ENCODE measurements around the gene CIB2. TPM values are rescaled to one million over a fixed set of nuclear protein-coding genes. Genes with fewer than 3 reads are reported as not detected.

Gene CIB2
- total RNA-seq, 1 experiment from 2014 or later, result 43.2 TPM

GRCh38 chr15:78092261-78093041, 38.8 kb downstream of the CIB2 start, which contains the start of gene SH2D7:
Gene SH2D7, plus strand, starts transcription at chr15:78092561. Its CDS starts 24 bp downstream, at chr15:78092585.
- H3K79me2 ChIP-seq (ENCODE audit: insufficient read depth, low read length), result no peaks in the 10 kb centered on the region
- peaks cover 9 to 11% of the 10 kb centered on the region in 2 experiments for H3K4me1 Mint-ChIP-seq
- H3K27ac Mint-ChIP-seq, result no peak within 1 kb of the TSS

More at GRCh38 chr15:78092261-78093041, 38.8 kb downstream of the CIB2 start, which contains the start of gene SH2D7:
- DNase-seq, result no peak
- no peak within 1 kb of the TSS for H4K91ac ChIP-seq (ENCODE audit: insufficient read length, low read depth, low read length)
- H2AFZ ChIP-seq (ENCODE audit: low read length), result no peak within 1 kb of the TSS
- H3K9ac ChIP-seq (ENCODE audit: extremely low read depth, insufficient read length, low read length), result no peak within 1 kb of the TSS
- no peak within 1 kb of the TSS for H2AK5ac ChIP-seq (ENCODE audit: insufficient read length, low read length)
- H3K23ac ChIP-seq (ENCODE audit: insufficient read length, low read depth, low read length), result no peak within 1 kb of the TSS
- no peak within 1 kb of the TSS for H2BK120ac ChIP-seq (ENCODE audit: low read depth, low read length, poor library complexity, severe bottlenecking)
- H4K8ac ChIP-seq (replicated peaks; ENCODE audit: insufficient read length, low read depth, low read length), result no peak within 1 kb of the TSS
- no peak within 1 kb of the TSS for H2BK5ac ChIP-seq (ENCODE audit: insufficient read length, low read length)
- H3T11ph ChIP-seq (ENCODE audit: low read length), result no peak within 1 kb of the TSS
- H4K5ac ChIP-seq (ENCODE audit: insufficient read length, low read depth, low read length), result no peak within 1 kb of the TSS
- H3K4me2 ChIP-seq (ENCODE audit: insufficient read depth, insufficient read length, low read length), result no peak within 1 kb of the TSS
- no peak within 1 kb of the TSS for H3K27ac ChIP-seq (ENCODE audit: insufficient read length, low read depth, low read length)
- peak within 1 kb of the TSS; percentile 22; the same call in 1 of the 2 replicates for H3K14ac ChIP-seq (ENCODE audit: insufficient read depth, low read length)
- H2BK12ac ChIP-seq (ENCODE audit: insufficient read length, low read depth, low read length), result no peak within 1 kb of the TSS
- H3K9me3 Mint-ChIP-seq, result peaks cover 0 to 3% of the 10 kb centered on the region in 2 experiments; a peak in 1 of 5 replicates
- no peaks in the 10 kb centered on the region for H3K9me3 ChIP-seq (ENCODE audit: control insufficient read depth, low read depth, low read length)
- H3K23me2 ChIP-seq (ENCODE audit: insufficient read length, low read depth, low read length, poor library complexity, severe bottlenecking), result no peaks in the 10 kb centered on the region
- no peak within 1 kb of the TSS for H3K4ac ChIP-seq (ENCODE audit: low read depth, low read length)
- H3K18ac ChIP-seq (ENCODE audit: insufficient read length, low read depth, low read length), result no peak within 1 kb of the TSS
- no peak within 1 kb of the TSS for H2BK15ac ChIP-seq (ENCODE audit: low read depth, low read length)
- no peaks in the 10 kb centered on the region for H4K20me1 ChIP-seq (ENCODE audit: control insufficient read depth, insufficient read depth, insufficient read length)
- H3K36me3 Mint-ChIP-seq (ENCODE audit: insufficient read depth in 1 of 3, low read depth in 3 of 3), result no peaks in the 10 kb centered on the region
- peaks cover 51% of the 10 kb centered on the region for H3K27me3 Mint-ChIP-seq (ENCODE audit: low read depth)
- no peak within 1 kb of the TSS for H3K56ac ChIP-seq (ENCODE audit: insufficient read length, low read depth, low read length)
- TF ChIP-seq, protein P1, sequence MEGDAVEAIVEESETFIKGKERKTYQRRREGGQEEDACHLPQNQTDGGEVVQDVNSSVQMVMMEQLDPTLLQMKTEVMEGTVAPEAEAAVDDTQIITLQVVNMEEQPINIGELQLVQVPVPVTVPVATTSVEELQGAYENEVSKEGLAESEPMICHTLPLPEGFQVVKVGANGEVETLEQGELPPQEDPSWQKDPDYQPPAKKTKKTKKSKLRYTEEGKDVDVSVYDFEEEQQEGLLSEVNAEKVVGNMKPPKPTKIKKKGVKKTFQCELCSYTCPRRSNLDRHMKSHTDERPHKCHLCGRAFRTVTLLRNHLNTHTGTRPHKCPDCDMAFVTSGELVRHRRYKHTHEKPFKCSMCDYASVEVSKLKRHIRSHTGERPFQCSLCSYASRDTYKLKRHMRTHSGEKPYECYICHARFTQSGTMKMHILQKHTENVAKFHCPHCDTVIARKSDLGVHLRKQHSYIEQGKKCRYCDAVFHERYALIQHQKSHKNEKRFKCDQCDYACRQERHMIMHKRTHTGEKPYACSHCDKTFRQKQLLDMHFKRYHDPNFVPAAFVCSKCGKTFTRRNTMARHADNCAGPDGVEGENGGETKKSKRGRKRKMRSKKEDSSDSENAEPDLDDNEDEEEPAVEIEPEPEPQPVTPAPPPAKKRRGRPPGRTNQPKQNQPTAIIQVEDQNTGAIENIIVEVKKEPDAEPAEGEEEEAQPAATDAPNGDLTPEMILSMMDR (conservative IDR thresholded peaks at IDR 0.05), result no peak
- no peak within 1 kb of the TSS for H2BK20ac ChIP-seq (ENCODE audit: low read depth, low read length, poor library complexity, severe bottlenecking)
- no peaks in the 10 kb centered on the region; the same call in 1 of the 2 replicates for H3K27me3 ChIP-seq (ENCODE audit: insufficient read depth, low read length)
- H3K4me3 Mint-ChIP-seq, result no peak within 1 kb of the TSS
- H3K79me1 ChIP-seq (ENCODE audit: insufficient read depth, low read depth, low read length, poor library complexity, severe bottlenecking), result no peaks in the 10 kb centered on the region
- WGBS (ENCODE audit: extremely low coverage, insufficient read length, low lambda C conversion rate), result no CpG with 5 or more reads among the region's 11 CpGs
- H3K4me1 ChIP-seq (ENCODE audit: insufficient read depth, low read length), result no peaks in the 10 kb centered on the region
